Measurements from ENCODE around the gene PLA2G6.

Gene PLA2G6

GRCh38 chr22:38175206-38176118 lies 6.2 kb downstream of the PLA2G6 start:
- TF ChIP-seq, protein P1, sequence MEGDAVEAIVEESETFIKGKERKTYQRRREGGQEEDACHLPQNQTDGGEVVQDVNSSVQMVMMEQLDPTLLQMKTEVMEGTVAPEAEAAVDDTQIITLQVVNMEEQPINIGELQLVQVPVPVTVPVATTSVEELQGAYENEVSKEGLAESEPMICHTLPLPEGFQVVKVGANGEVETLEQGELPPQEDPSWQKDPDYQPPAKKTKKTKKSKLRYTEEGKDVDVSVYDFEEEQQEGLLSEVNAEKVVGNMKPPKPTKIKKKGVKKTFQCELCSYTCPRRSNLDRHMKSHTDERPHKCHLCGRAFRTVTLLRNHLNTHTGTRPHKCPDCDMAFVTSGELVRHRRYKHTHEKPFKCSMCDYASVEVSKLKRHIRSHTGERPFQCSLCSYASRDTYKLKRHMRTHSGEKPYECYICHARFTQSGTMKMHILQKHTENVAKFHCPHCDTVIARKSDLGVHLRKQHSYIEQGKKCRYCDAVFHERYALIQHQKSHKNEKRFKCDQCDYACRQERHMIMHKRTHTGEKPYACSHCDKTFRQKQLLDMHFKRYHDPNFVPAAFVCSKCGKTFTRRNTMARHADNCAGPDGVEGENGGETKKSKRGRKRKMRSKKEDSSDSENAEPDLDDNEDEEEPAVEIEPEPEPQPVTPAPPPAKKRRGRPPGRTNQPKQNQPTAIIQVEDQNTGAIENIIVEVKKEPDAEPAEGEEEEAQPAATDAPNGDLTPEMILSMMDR (IDR thresholded peaks at IDR 0.05; ENCODE audit: low read depth, low read length): no peak
- DNase-seq (ENCODE audit: extremely low read depth, low read depth): no peak

GRCh38 chr22:38174626-38175025 lies 7.0 kb downstream of the PLA2G6 start:
- TF ChIP-seq, protein P1 (IDR thresholded peaks at IDR 0.05; ENCODE audit: low read depth, low read length): no peak

GRCh38 chr22:38173641-38173906 lies 8.1 kb downstream of the PLA2G6 start:
- DNase-seq (ENCODE audit: extremely low read depth, low read depth): no peak
- TF ChIP-seq, protein P1 (IDR thresholded peaks at IDR 0.05; ENCODE audit: low read depth, low read length): no peak

More at GRCh38 chr22:38174626-38175025, 7.0 kb downstream of the PLA2G6 start:
- no peak for DNase-seq (ENCODE audit: extremely low read depth, low read depth)

- DNase-seq (ENCODE audit: extremely low read depth, low read depth): no peak
- TF ChIP-seq, protein P1 (IDR thresholded peaks at IDR 0.05; ENCODE audit: low read depth, low read length): no peak
Observed at GRCh38 chr22:38172832-38173640, 8.6 kb downstream of the PLA2G6 start.

GRCh38 chr22:38171927-38172831 lies 9.5 kb downstream of the PLA2G6 start:
- TF ChIP-seq, protein P1 (IDR thresholded peaks at IDR 0.05; ENCODE audit: low read depth, low read length): no peak
- no peak for DNase-seq (ENCODE audit: extremely low read depth, low read depth)

GRCh38 chr22:38170469-38170868 lies 11.2 kb downstream of the PLA2G6 start:
- DNase-seq (ENCODE audit: extremely low read depth, low read depth): no peak
- TF ChIP-seq, protein P1 (IDR thresholded peaks at IDR 0.05; ENCODE audit: low read depth, low read length): no peak

Data from AG09319 (cell line).